GM18502 (cell line): ENCODE data around the gene DPYD.
"Not testable (repeated sequence)": the region's sequence is repeated elsewhere in the genome, so short reads cannot be mapped to it uniquely, and the experiment has no call there.

Source experiments
- ATAC-seq: cut with Tn5 transposase; IDR thresholded peaks from one replicate; pipeline ENCODE4 v1.9.1; 2021; ENCODE audit warnings: mild to moderate bottlenecking; ENCODE audit not compliant: unreplicated experiment, poor library complexity

DPYD gene

DNA sequence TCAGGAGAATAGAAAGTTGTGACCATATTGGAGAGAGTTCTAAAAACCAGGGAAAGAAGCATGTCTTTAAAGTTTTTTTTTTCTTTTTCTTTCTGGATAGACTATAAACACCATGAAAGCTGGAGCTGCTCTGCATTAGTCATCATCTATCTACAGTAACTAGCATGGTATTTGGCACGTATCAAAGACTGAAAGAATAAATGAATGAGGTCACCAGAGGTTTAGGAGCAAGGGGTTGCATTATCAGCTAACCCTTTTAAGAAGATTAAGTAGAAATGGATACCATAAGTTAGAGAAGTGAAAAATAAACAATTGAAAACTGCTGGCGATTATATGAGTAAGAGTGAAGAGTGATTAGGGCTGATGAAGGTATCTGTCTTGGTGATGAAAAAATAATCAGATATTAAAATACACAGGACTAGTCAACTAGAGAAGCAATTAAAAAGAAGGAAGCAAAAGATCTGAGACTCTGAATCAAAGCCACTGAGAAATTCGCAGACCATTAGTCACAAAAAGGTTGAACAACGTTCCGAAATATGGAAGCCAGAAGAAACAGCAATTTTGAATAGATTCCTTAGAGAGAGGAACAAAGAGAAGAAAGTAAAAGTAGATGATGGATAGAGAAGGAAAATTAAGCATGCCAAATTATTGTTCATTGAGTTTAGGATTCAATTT, 536.4 kb downstream of the DPYD start:
- ATAC-seq, result no peak

DNA sequence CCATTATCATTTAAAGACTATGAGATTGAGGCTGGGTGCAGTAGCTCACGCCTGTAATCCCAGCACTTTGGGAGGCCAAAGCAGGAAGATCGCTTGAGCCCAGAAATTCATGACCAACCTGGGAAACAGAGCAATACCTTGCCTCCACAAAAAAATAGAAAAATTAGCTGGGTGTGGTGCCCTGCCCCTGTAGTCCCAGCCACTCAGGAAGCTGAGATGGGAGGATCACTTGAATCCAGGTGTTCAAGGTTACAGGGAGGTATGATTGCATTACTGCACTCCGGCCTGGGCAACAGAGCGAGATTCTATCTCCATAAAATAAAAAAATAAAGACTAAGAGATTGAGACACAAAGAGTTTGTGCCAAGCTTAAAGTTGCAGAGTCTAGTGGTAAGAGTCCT, 537.0 kb downstream of the DPYD start:
- no peak for ATAC-seq

DNA sequence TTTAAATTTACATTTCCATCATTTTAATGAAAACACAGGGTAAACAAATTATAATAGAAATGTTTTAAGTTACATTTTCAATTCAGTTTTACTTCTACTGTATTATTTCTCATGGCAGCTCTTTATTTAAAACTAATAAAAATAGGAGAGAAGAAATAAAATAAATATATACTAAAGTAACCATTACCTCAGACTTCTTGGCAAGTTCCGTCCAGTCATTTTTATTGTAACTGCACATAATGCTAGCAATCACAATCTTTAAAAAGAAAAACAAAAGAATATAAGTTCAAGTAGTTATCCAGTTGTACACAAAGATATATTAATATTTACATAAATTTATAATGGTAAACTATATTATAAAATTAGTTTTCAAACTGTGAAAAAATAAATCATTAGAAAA, 538.6 kb downstream of the DPYD start:
- ATAC-seq, result no peak

DNA sequence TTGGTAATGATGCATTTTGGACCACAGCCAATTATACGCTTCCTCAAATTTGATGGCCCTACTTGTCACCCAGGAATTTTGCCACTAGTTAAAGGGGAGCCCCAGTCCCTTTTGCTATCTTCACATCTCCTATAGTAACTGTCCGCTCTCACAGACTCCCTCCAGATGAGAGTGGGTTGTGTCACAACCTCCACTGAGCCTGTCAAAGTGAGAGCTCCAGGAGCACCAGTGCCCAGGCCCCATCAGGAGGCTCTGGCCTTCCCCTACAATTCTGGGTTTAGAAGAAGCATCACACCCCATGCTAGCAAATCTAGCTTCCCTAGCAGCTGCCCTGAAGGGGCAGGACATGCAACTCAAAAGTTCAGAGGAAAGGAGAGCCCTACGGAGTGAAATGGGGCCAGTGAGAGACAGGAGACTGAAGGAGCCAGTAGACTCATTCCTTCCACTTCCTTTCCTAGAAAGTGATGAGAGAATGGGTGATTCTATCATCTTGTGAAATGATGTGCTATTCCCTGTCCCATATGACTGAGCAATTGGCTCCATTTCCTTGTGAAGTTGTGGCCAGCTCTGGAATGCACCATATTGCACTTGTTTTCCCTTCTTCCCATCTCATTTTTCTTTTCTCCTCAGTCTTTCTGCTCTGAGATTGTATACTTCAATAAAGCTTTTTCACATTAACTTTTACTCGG, 541.3 kb downstream of the DPYD start:
- ATAC-seq, result no peak

DNA sequence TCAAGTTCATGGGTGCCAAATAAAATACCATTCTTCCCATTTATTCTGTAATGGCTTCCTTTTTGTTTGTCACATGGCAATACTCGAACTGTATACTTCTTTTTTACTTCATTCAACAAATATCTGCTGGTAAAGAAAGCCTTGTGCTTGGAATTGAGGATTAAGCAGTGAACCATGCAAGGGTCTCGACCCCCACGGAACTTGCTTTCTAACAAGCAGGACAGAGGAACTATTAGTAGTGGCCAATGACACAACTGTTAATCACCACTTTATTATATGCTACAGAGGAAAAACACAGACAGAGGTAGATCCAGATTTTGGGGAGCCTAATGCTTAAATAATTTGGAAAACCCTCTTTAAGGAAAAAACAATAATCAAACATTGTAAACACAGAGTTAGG, 542.2 kb downstream of the DPYD start:
- no peak for ATAC-seq

DNA sequence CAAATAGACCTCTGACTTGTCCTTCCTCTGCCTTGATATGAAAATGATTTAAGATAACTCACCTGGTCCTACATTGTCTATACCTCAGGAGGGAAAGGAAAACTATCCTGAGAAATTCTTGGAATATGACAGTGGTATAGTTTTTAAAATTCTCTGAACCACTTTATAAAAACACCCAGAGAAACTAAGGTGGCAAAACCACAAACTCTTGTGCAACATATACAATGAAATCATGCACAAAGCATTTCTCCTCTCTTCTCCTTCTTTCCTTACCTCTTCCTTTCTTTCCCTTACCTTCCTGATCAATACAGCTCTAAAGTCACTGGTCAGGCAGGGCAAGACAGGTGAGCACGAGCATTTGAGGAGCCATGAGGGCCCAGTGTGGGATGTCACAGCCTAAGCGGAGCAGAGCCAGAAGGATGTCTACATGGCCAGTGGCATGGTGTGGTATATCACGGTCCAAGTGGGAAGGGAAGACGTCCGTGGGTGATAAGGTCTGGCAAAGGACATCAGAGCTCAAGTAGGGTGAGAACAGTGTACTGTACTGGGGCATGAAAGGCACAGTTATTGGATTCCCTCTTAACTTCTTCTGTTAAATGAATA, 543.3 kb downstream of the DPYD start:
- no peak for ATAC-seq

DNA sequence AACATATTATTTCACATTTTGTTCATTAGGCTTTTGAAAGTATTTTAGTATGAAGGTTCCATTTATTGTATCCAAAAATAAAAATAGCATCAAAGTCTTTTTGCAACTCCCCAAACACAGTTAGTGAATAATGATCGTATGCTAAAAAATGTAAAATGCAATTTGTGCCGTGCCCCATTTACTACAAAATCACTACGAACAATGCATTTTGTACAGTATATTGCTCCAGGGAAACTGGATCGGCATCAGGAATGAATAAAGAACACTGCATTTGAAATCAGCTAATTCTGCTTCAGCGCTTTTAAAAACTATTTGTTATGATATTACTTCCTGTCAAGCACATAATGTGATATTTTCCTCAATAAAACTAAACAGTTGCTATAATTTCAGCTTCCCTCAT, 547.8 kb downstream of the DPYD start:
- ATAC-seq, result no peak

DNA sequence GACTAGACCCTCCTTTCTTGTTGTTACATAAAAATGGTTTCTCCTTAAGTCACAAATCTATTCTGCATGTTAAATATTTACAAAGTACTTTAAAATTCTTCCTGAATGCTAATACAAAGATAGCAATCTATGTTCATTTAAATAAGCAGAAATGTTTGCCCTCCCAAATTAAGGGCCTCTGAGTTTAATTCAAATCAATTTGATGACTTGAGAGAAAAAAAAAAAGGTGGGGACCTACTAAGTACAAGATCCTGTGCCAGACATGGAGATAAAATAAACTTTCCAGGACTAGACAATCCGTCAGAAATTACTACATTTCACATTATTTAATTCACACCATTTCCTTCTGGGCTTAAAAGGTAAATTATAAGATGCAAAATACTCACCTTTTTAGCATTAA, 548.3 kb downstream of the DPYD start:
- ATAC-seq, result no peak

DNA sequence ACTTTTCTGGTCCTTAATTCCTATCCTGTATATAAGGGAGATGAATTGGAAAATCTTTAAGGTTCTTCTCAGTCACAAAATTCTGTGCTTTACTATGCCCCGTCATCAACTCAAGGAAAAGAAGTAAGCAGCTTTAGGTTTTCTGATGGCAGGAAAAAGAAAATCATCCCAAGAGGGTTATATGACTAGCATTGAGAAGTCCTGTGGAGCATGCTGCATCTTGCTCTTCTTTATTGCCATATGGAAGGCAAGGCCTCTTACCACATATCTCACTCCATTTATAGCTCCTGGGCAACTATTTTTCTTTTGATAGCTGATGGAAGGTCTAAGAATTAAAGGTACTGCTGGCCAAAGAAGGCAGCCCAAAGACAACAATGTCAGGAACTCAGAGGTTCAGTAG, 552.5 kb downstream of the DPYD start:
- ATAC-seq, result no peak

DNA sequence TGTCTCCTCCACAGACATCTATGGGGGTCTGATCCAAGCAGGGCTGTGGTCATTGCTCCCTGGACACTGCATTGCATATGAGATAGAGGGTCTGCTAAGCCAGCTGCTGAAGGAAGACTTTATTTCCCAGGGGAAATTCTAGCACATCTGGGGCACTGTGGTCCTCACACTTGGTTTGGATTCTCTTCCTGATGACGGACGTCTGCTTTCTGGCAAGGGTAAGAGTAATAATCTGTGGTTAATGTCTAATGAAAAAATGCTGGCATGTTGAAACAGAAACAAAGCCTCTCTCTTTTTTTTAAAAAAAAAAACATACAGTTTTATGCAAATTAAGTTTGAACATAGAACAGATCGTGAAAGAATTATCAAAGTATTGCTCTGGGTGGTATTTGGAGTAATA, 553.9 kb downstream of the DPYD start:
- ATAC-seq, result no peak

DNA sequence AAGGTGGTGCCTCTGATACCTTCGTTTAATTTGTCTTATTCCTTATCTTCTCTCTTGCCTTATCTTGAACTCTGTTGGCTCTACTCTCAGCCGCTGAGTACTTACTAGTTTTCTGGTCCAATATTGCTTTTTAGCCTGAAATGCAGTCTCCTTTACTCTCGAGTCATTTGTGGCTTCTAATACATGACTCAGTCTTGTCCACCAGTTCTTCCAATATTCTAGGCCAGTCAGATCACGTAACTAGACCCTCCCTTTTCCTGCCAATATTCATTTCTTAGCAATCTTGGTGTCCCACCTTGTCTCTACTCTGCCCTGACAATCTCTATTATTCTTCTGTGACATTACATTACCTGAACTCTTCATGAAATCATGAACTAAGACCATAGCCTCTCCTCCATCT, 555.8 kb downstream of the DPYD start:
- no peak for ATAC-seq

DNA sequence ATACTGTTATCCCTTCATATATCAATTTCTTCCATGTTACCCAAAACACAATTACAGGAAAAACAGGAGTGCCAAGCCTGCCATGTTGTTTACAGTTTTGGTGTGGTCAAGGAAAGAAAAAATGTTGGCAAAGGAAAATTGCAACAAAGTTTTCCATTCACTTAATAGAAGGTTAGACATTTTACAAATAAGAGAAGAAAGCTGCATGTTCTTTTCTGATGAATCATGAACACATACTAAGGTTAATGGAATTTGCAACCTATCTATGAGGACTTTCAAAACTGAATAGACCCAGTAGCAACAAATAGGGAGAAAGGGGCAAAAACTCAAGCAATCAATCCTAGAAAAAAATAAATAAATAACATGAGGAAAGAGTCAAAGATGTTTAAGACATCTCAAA, 556.7 kb downstream of the DPYD start:
- no peak for ATAC-seq

DNA sequence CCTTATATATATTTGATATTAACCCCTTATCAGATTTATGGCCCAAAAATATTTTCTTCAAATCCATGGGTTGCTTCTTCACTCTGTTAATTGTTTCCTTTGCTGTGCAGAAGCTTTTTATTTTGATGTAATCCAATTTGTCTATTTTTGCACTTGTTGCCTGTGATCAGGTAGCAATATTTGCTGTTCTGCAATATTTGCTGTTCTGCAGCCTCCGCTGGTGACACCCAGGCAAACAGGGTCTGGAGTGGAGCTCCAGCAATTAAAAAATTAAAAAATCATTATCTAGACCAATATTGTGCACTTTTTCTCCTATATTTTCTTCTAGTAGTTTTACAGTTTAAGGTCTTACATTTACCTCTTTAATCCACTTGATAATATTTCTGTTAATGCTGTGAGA, 564.5 kb downstream of the DPYD start:
- ATAC-seq, result no peak

DNA sequence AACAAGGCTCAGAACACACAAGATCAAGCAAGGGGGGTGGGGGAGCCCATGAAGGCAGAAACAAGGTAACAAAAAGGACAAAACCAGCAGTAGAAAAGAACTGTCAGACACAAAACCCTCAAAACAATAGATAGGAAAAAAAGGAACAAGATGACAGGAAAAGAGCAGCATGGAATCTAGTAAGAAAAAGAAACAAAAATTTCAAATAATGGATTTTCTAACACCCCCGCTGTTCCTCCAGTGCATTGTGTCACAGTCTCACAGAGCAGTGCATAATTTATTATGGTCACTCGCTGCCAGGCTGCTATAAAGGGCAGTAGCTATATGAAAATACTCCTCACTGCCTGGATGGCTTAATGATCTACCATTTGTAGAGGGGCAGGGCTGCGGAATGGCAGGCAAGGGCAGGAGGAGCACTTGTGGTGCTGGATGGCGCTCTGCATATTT, 567.9 kb downstream of the DPYD start:
- ATAC-seq, result no peak

DNA sequence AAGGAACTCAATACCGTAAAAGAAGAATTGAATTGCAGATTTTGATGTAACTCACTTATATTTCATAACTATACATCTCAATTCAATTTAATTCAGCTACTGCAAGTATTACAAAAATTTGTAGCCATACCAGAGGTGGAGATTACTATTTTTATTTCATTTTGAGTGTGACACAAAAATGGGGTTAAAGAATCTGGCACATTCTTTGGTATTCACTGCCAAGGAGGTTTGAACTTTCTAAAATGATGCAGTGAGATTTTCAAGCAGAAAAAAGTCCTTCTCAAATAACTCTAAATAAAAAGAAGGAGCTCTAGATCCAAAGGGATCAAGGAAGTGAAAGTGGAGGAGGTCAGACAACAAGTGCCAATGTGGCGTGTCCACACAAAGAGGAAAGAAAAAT, 569.0 kb downstream of the DPYD start:
- ATAC-seq, result no peak

DNA sequence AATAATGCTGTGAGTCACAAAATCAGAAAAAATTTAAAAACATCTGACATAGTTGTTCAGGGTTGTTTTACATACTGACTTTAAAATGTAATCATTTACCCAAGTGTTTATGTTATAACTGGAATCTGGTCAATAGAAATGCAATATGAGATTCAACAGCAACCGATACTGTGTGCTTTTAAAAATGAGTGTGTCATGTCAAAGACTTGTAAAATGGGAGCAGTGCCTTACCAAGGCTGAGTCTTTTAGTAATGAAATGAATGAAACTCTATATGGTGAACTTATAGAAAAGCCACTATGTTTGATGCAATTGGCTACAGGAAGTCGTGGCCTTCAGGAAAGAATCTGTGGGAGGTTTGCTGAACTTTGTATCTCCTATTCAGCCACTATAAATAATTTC, 570.2 kb downstream of the DPYD start:
- no peak for ATAC-seq

DNA sequence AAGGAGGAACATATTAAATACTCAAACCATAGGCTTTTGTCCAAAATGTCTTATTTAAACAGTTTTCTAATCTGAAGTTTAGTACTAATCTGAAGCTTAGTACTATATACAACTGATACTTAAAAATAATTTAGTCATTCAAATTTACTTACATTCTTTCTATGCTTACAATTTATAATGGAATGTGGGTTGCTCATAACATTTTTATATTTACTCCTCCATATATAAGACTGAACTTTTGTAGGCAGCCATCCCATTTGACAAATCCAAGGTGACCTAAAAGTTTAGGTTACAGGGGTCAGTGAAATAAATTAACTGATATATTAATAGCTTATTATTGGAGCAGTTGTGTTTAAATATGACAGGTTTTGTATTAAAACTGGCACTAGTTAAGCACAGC, 570.6 kb downstream of the DPYD start:
- ATAC-seq, result no peak

DNA sequence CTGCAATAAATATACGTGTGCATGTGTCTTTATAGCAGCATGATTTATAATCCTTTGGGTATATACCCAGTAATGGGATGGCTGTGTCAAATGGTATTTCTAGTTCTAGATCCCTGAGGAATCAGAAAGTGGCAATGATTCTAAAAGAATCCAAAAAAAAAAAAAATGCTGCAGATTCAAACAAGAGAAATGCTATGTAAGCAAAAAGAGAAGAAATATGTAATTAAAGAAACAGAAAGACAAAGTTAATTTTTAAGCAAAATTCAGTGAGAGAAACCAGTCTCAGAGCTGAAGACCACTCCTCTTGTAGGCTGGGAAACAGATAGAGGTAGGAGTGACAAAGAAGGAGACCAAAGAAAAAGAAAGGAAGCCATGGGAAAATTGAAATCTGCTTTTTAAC, 571.0 kb downstream of the DPYD start:
- ATAC-seq, result not testable (repeated sequence)

DNA sequence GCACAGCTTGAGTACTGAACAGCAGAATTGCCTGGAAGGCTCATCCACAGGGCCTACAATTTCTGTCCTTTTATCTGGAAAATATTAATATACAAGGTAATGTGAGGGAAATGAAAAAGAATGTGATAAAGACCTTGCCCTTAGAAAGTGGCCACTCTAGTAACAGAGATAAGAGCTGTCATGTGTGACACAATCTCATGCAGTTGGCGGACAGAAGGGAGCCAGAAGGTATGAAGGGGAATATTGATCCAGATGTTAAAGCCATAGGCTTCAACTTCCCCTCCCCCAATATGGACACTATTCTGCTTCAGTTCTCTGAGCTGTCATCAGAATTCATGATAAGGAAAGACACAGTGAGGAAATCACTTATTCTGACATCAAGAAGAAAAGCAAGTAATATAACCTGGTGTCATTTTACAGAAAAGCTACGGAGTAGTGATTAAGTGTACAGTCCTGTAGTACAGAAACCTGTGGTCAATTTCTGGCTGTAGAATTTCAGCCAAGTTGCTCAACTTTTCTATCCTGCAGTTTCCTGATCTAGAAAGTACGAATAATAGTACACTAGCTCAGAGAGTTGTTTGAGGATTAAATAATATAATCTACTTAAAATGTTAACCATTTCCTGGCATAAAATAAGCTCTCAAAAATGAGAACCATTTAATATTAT, 572.1 kb downstream of the DPYD start:
- ATAC-seq, result no peak

DNA sequence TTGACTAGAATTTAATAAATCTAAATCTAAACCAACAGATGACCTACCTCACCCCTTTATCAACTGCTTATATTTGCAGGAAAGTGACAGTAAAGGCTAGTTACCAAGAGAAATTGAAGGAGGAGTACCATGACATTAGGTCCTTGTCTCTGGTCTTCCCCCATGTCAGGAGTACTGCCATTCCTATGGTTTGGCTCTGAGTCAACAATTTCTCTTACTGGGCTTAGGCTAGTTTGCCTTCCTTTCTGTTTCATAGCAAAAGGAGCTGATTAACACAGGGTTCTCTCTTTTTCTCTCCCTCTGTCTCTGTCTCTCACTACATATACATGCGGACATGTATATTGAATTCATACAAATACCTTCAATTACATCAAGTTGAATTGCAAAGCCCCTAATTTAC, 579.9 kb downstream of the DPYD start:
- ATAC-seq, result no peak

DNA sequence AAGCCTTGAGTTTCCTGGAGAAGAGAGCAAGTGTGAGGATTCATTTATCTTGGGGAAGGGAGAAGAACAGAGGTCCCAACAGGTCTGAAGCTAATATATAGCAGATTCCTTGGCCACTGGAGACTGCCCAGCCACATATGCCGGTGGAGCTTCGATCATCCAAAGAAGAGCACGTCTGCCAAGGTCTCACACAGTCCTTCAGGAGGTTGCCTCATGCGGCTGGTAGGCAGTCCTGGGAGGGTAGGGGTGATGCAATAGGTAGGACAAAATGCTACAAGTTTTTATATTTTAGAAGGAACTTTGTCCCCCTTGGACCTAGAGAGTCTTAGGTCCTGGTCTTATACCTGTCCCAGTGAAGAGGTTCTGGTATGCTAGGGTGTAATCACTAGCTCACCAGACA, 582.5 kb downstream of the DPYD start:
- ATAC-seq, result no peak
